Measurements from ENCODE around the gene LIPT2.
A peak's percentile ranks its signal among the peaks of the same experiment; 100 is the strongest.

LIPT2 gene

GRCh38 chr11:74468058-74468457, 25.5 kb downstream of the LIPT2 start:
- no peaks in the 10 kb centered on the region for H3K9me3 ChIP-seq (ENCODE audit: control insufficient read depth, insufficient read depth, low read depth, low read length)
- ChIA-PET POLR2A (interaction anchor here (0.7 kb wide), 1 partner anchor 25 kb away, joined by 3 read pairs; the partner anchor contains the start of gene LIPT2), CTCF (interaction anchor here (1.2 kb wide), 1 partner anchor 15 kb away, joined by 3 read pairs; no protein-coding TSS in a partner anchor)
- TF ChIP-seq GLI4 (tag by site-specific recombination; IDR thresholded peaks at IDR 0.05) = no peak
- TF ChIP-seq TRIM28 (IDR thresholded peaks at IDR 0.05; ENCODE audit: borderline replicate concordance, low read length) = no peak
- no peak for TF ChIP-seq BCL6B (tag by site-specific recombination; IDR thresholded peaks at IDR 0.05)
- no peak for TF ChIP-seq KLF10 (tag by site-specific recombination; IDR thresholded peaks at IDR 0.05)
- no peak overlapping the region for H3K4me3 ChIP-seq (ENCODE audit: low read depth, low read length)
- H3K36me3 ChIP-seq (ENCODE audit: control insufficient read depth in 2 of 2, insufficient read depth in 1 of 2, low read length in 2 of 2) = no peaks in the 10 kb centered on the region
- no peak overlapping the region for H3K27ac ChIP-seq (ENCODE audit: extremely low read depth, low read depth, low read length)
- H3K4me1 ChIP-seq (ENCODE audit: control insufficient read depth, insufficient read depth, low read length) = no peaks in the 10 kb centered on the region

GRCh38 chr11:74466916-74467885, 26.3 kb downstream of the LIPT2 start, which contains the start of gene KCNE3:
Gene KCNE3 (minus strand): TSS chr11:74467549. CDS start chr11:74457563, 9,986 bp downstream.
- H3K4me1 ChIP-seq (ENCODE audit: control insufficient read depth, insufficient read depth, low read length) = no peaks in the 10 kb centered on the region
- H3K9me3 ChIP-seq (ENCODE audit: control insufficient read depth, insufficient read depth, low read depth, low read length) = no peaks in the 10 kb centered on the region
- no peak within 1 kb of the TSS for H3K4me3 ChIP-seq (ENCODE audit: low read depth, low read length)
- no peaks in the 10 kb centered on the region for H3K36me3 ChIP-seq (ENCODE audit: control insufficient read depth in 2 of 2, insufficient read depth in 1 of 2, low read length in 2 of 2)
- no peak within 1 kb of the TSS for H3K27ac ChIP-seq (ENCODE audit: extremely low read depth, low read depth, low read length)
- CTCF ChIA-PET = interaction anchor here (1.2 to 1.9 kb wide), 2 partner anchors 14 to 18 kb away, joined by 3 to 6 read pairs; no protein-coding TSS in a partner anchor
- POLR2A ChIA-PET = interaction anchor here (1.2 kb wide), 1 partner anchor 25 kb away, joined by 5 read pairs; no protein-coding TSS in a partner anchor
- TF ChIP-seq ZNF157 (tag by site-specific recombination; IDR thresholded peaks at IDR 0.05) = no peak

GRCh38 chr11:74465291-74465708, 28.2 kb downstream of the LIPT2 start:
- Histone ChIP-seq H3K36me3 (ENCODE audit: control insufficient read depth in 2 of 2, insufficient read depth in 1 of 2, low read length in 2 of 2) (no peaks in the 10 kb centered on the region), H3K27ac (ENCODE audit: extremely low read depth, low read depth, low read length) (no peak overlapping the region), H3K4me3 (ENCODE audit: low read depth, low read length) (no peak overlapping the region), H3K4me1 (ENCODE audit: control insufficient read depth, insufficient read depth, low read length) (no peaks in the 10 kb centered on the region), H3K9me3 (ENCODE audit: control insufficient read depth, insufficient read depth, low read depth, low read length) (no peaks in the 10 kb centered on the region)
- ChIA-PET POLR2A (no interaction called here), CTCF (interaction anchor here (1.9 kb wide), 1 partner anchor 16 kb away, joined by 6 read pairs; no protein-coding TSS in a partner anchor)
- TF ChIP-seq ZNF239 (tag by site-specific recombination; IDR thresholded peaks at IDR 0.05) (no peak), ZNF140 (tag by site-specific recombination; IDR thresholded peaks at IDR 0.05) (no peak), ZNF362 (tag by site-specific recombination; IDR thresholded peaks at IDR 0.05) (no peak), KLF1 (tag by site-specific recombination; IDR thresholded peaks at IDR 0.05) (peak; percentile 92)

- H3K4me1 ChIP-seq (ENCODE audit: control insufficient read depth, insufficient read depth, low read length) = no peaks in the 10 kb centered on the region
These were observed 28.8 kb downstream of the LIPT2 start for GRCh38 chr11:74464746-74465145.

More at GRCh38 chr11:74464746-74465145, 28.8 kb downstream of the LIPT2 start:
- no peak overlapping the region for H3K27ac ChIP-seq (ENCODE audit: extremely low read depth, low read depth, low read length)
- ChIA-PET CTCF (interaction anchor here (4.6 kb wide), 1 partner anchor 12 kb away, joined by 24 read pairs; no protein-coding TSS in a partner anchor), POLR2A (no interaction called here)
- no peak overlapping the region for H3K4me3 ChIP-seq (ENCODE audit: low read depth, low read length)
- H3K36me3 ChIP-seq (ENCODE audit: control insufficient read depth in 2 of 2, insufficient read depth in 1 of 2, low read length in 2 of 2) = no peaks in the 10 kb centered on the region
- TF ChIP-seq ZNF645 (tag by site-specific recombination; IDR thresholded peaks at IDR 0.05) = no peak
- peak; percentile 77 for TF ChIP-seq ZFP3 (tag by site-specific recombination; IDR thresholded peaks at IDR 0.05; ENCODE audit: low read depth)
- H3K9me3 ChIP-seq (ENCODE audit: control insufficient read depth, insufficient read depth, low read depth, low read length) = no peaks in the 10 kb centered on the region

Data from HEK293 (cell line).